Measurements from ENCODE around the gene ITPR1. TPM values are rescaled to one million over a fixed set of nuclear protein-coding genes. Genes with fewer than 3 reads are reported as not detected.

The ITPR1 gene
- total and polyA plus RNA-seq, 4 donors = 3.7 to 39.4 (median 8.2) TPM

GRCh38 chr3:4574426-4574965 is 81.3 kb downstream of the ITPR1 start:
- Histone ChIP-seq H3K27me3 (ENCODE audit: control insufficient read depth in 4 of 4, insufficient read depth in 4 of 4, low read length in 3 of 4) (no peaks in the 10 kb centered on the region), H3K9ac (ENCODE audit: low read depth in 1 of 2, low read length in 2 of 2) (no peak overlapping the region), H3K4me1 (ENCODE audit: control insufficient read depth in 4 of 4, insufficient read depth in 4 of 4, low read length in 3 of 4) (peaks cover 0 to 3% (median 2%) of the 10 kb centered on the region in 4 donors), H3K4me3 (ENCODE audit: low read depth in 1 of 3, low read length in 3 of 3) (no peak overlapping the region), H3K9me3 (ENCODE audit: control insufficient read depth in 4 of 4, low read length in 3 of 4) (no peaks in the 10 kb centered on the region), H3K36me3 (ENCODE audit: control insufficient read depth in 4 of 4, insufficient read depth in 3 of 4, low read depth in 1 of 4, low read length in 3 of 4) (no peaks in the 10 kb centered on the region), H3K27ac (ENCODE audit: low read depth in 1 of 2, low read length in 2 of 2) (no peak overlapping the region)
- DNase-seq (ENCODE audit: low spot score) = no peak
- TF ChIP-seq SP1 (IDR thresholded peaks at IDR 0.05) (no peak), RAD21 (IDR thresholded peaks at IDR 0.05) (no peak), FOXA2 (IDR thresholded peaks at IDR 0.05) (no peak), REST (IDR thresholded peaks at IDR 0.05) (no peak), HNF4A (conservative IDR thresholded peaks at IDR 0.05) (no peak), GABPA (IDR thresholded peaks at IDR 0.05 in 1 of 2, conservative IDR thresholded peaks at IDR 0.05 in 1 of 2) (no peak), YY1 (IDR thresholded peaks at IDR 0.05) (no peak), NR2F2 (IDR thresholded peaks at IDR 0.05) (no peak), TAF1 (conservative IDR thresholded peaks at IDR 0.05) (no peak), RXRA (IDR thresholded peaks at IDR 0.05) (no peak), ATF3 (IDR thresholded peaks at IDR 0.05) (no peak), EGR1 (IDR thresholded peaks at IDR 0.05; ENCODE audit: low read depth in 2 of 2) (no peak), FOXA1 (IDR thresholded peaks at IDR 0.05) (no peak), HNF4G (IDR thresholded peaks at IDR 0.05) (no peak), JUND (IDR thresholded peaks at IDR 0.05) (no peak)
- TF ChIP-seq, protein P1, sequence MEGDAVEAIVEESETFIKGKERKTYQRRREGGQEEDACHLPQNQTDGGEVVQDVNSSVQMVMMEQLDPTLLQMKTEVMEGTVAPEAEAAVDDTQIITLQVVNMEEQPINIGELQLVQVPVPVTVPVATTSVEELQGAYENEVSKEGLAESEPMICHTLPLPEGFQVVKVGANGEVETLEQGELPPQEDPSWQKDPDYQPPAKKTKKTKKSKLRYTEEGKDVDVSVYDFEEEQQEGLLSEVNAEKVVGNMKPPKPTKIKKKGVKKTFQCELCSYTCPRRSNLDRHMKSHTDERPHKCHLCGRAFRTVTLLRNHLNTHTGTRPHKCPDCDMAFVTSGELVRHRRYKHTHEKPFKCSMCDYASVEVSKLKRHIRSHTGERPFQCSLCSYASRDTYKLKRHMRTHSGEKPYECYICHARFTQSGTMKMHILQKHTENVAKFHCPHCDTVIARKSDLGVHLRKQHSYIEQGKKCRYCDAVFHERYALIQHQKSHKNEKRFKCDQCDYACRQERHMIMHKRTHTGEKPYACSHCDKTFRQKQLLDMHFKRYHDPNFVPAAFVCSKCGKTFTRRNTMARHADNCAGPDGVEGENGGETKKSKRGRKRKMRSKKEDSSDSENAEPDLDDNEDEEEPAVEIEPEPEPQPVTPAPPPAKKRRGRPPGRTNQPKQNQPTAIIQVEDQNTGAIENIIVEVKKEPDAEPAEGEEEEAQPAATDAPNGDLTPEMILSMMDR (IDR thresholded peaks at IDR 0.05; ENCODE audit: low read depth, low read length, missing input control) = no peak
- TF ChIP-seq, protein P2, sequence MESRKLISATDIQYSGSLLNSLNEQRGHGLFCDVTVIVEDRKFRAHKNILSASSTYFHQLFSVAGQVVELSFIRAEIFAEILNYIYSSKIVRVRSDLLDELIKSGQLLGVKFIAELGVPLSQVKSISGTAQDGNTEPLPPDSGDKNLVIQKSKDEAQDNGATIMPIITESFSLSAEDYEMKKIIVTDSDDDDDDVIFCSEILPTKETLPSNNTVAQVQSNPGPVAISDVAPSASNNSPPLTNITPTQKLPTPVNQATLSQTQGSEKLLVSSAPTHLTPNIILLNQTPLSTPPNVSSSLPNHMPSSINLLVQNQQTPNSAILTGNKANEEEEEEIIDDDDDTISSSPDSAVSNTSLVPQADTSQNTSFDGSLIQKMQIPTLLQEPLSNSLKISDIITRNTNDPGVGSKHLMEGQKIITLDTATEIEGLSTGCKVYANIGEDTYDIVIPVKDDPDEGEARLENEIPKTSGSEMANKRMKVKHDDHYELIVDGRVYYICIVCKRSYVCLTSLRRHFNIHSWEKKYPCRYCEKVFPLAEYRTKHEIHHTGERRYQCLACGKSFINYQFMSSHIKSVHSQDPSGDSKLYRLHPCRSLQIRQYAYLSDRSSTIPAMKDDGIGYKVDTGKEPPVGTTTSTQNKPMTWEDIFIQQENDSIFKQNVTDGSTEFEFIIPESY (IDR thresholded peaks at IDR 0.05) = no peak
- TF ChIP-seq, protein P3, sequence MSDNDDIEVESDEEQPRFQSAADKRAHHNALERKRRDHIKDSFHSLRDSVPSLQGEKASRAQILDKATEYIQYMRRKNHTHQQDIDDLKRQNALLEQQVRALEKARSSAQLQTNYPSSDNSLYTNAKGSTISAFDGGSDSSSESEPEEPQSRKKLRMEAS (IDR thresholded peaks at IDR 0.05) = no peak
- 90% methylated on average over 6 of the region's 6 CpGs for WGBS
